RKO (cell line): ENCODE measurements around the gene STK32B.
"Not testable (repeated sequence)": the region's sequence is repeated elsewhere in the genome, so short reads cannot be mapped to it uniquely, and the experiment has no call there.

Experiments used
- DNase-seq: peaks from one replicate; pipeline ENCODE4 v3.0.0-alpha.2; 2016; ENCODE audit warnings: low spot score

STK32B gene

GRCh38 chr4:5051278-5052203 is at the start of gene STK32B:
STK32B (plus strand) TSS chr4:5051480.
- DNase-seq = no peak

GRCh38 chr4:5001641-5002040 is 49.6 kb upstream of the STK32B start:
- not testable (repeated sequence) for DNase-seq

GRCh38 chr4:5003372-5003857 is 47.9 kb upstream of the STK32B start:
- no peak for DNase-seq

- no peak for DNase-seq
Observed at GRCh38 chr4:5003918-5004317, 47.4 kb upstream of the STK32B start.

GRCh38 chr4:5004496-5004895 is 46.8 kb upstream of the STK32B start:
- no peak for DNase-seq

- DNase-seq = not testable (repeated sequence)
Observed at GRCh38 chr4:5006932-5007331, 44.3 kb upstream of the STK32B start.

GRCh38 chr4:5009796-5010195 is 41.5 kb upstream of the STK32B start:
- DNase-seq = no peak

GRCh38 chr4:5010984-5011383 is 40.3 kb upstream of the STK32B start:
- no peak for DNase-seq

- DNase-seq = no peak
Observed at GRCh38 chr4:5012244-5012898, 38.9 kb upstream of the STK32B start.

GRCh38 chr4:5012958-5013357 is 38.3 kb upstream of the STK32B start:
- DNase-seq = no peak

GRCh38 chr4:5014007-5014682 is 37.1 kb upstream of the STK32B start:
- no peak for DNase-seq

GRCh38 chr4:5018096-5018495 is 33.2 kb upstream of the STK32B start:
- no peak for DNase-seq

GRCh38 chr4:5018603-5019002 is 32.7 kb upstream of the STK32B start:
- DNase-seq = no peak

GRCh38 chr4:5019274-5019673 is 32.0 kb upstream of the STK32B start, which contains the start of gene CYTL1:
CYTL1 (minus strand) TSS chr4:5019458; CDS start chr4:5019445, 13 bp downstream.
- no peak for DNase-seq

GRCh38 chr4:5019796-5020195 is 31.5 kb upstream of the STK32B start:
- no peak for DNase-seq

- no peak for DNase-seq
Observed at GRCh38 chr4:5020341-5020740, 30.9 kb upstream of the STK32B start.

GRCh38 chr4:5021546-5021945 is 29.7 kb upstream of the STK32B start:
- no peak for DNase-seq

GRCh38 chr4:5024673-5025072 is 26.6 kb upstream of the STK32B start:
- DNase-seq = no peak

- DNase-seq = no peak
Observed at GRCh38 chr4:5026371-5026770, 24.9 kb upstream of the STK32B start.

- DNase-seq = no peak
Observed at GRCh38 chr4:5027346-5027745, 23.9 kb upstream of the STK32B start.

- no peak for DNase-seq
Observed at GRCh38 chr4:5028480-5028879, 22.8 kb upstream of the STK32B start.

GRCh38 chr4:5029447-5029846 is 21.8 kb upstream of the STK32B start:
- DNase-seq = no peak

GRCh38 chr4:5030221-5030620 is 21.1 kb upstream of the STK32B start:
- no peak for DNase-seq
